Endothelial cell of umbilical vein (primary cell): ENCODE results near the gene GRK5.

Experiments
- EZH2 ChIP-seq: IDR thresholded peaks from 2 replicates; pipeline ENCODE4 v1.6.1; 2012; ENCODE audit warnings: borderline replicate concordance, low read depth, mild to moderate bottlenecking, moderate library complexity, low read length, inconsistent platforms; ENCODE audit not compliant: severe bottlenecking
- JUN ChIP-seq: IDR thresholded peaks from 2 replicates; pipeline ENCODE4 v1.6.1; 2011; ENCODE audit warnings: borderline replicate concordance, low read depth; ENCODE audit not compliant: insufficient read length, insufficient read depth
- MYC ChIP-seq: IDR thresholded peaks from one replicate; pipeline ENCODE4 v1.6.1; 2011; ENCODE audit warnings: mild to moderate bottlenecking, low read depth, low read length
- POLR2A ChIP-seq: IDR thresholded peaks from 2 replicates; pipeline ENCODE4 v1.6.1; 2012; ENCODE audit warnings: low read depth, mild to moderate bottlenecking, control low read depth, low read length
- POLR2AphosphoS5 ChIP-seq: IDR thresholded peaks from 2 replicates; pipeline ENCODE4 v1.6.1; 2012; ENCODE audit warnings: low read depth, mild to moderate bottlenecking, control low read depth, low read length, moderate library complexity; ENCODE audit not compliant: insufficient read depth
- TF ChIP-seq, protein P1 (sequence below), 2 donors: IDR thresholded peaks; 1 replicate in 1 of 2; 2 replicates in 1 of 2; pipeline ENCODE4 v1.5.1; 2011; ENCODE audit warnings: low read length in 2 of 2, mild to moderate bottlenecking in 2 of 2, moderate library complexity in 2 of 2, control low read depth in 1 of 2, inconsistent platforms in 1 of 2, low read depth in 1 of 2; ENCODE audit not compliant: insufficient read depth in 1 of 2; ENCODE audit errors: extremely low read depth in 1 of 2
- TF ChIP-seq, protein P2 (sequence below): IDR thresholded peaks from 2 replicates; pipeline ENCODE4 v1.6.1; 2011; ENCODE audit not compliant: insufficient read depth, insufficient read length

DNA sequence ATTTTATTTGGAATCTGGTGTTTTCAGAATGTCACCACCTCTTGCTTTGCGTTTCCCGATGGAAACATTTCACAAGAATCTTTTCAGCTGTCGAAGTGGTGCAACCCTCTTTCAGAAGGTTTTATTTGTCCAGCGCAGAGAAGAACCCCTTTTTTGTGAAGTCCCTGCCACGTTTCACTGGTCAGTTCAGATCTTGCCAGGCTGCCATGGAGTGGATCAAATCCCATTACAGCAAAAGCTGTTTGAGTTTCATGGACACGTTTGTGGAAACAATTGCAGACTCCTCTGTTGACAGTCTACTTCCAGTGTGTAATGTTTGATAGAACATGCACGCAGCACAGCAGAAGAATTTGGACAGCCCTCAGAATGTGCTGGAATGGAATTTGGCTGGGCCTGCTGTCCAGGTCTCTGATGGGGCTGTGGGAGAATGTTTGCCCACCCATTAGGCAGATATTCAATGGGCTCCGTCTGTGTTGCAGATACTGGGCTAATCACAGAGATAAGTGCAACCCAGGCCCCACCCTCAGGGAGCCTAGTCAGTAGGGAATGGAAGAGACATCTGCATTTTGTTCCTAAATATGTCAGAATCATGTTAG lies 143.2 kb downstream of the GRK5 start:
- TF ChIP-seq, protein P1, sequence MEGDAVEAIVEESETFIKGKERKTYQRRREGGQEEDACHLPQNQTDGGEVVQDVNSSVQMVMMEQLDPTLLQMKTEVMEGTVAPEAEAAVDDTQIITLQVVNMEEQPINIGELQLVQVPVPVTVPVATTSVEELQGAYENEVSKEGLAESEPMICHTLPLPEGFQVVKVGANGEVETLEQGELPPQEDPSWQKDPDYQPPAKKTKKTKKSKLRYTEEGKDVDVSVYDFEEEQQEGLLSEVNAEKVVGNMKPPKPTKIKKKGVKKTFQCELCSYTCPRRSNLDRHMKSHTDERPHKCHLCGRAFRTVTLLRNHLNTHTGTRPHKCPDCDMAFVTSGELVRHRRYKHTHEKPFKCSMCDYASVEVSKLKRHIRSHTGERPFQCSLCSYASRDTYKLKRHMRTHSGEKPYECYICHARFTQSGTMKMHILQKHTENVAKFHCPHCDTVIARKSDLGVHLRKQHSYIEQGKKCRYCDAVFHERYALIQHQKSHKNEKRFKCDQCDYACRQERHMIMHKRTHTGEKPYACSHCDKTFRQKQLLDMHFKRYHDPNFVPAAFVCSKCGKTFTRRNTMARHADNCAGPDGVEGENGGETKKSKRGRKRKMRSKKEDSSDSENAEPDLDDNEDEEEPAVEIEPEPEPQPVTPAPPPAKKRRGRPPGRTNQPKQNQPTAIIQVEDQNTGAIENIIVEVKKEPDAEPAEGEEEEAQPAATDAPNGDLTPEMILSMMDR (IDR thresholded peaks at IDR 0.05; ENCODE audit: extremely low read depth in 1 of 2, insufficient read depth in 1 of 2, low read depth in 1 of 2, low read length in 2 of 2) = no peak
- TF ChIP-seq EZH2 (no peak), POLR2A (no peak), POLR2AphosphoS5 (no peak), JUN (no peak), MYC (no peak)
- TF ChIP-seq, protein P2, sequence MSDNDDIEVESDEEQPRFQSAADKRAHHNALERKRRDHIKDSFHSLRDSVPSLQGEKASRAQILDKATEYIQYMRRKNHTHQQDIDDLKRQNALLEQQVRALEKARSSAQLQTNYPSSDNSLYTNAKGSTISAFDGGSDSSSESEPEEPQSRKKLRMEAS = no peak
